ENCODE results near the gene IGDCC3. TPM values are rescaled to one million over a fixed set of nuclear protein-coding genes. Genes with fewer than 3 reads are reported as not detected.

The IGDCC3 gene
- total and polyA plus RNA-seq, 2 experiments from 2014 or later: not detected

- H3F3A ChIP-seq (ENCODE audit: insufficient read depth): no peaks in the 10 kb centered on the region
- DNase-seq: peak; percentile 85
- TF ChIP-seq EZH2 (IDR thresholded peaks at IDR 0.05; ENCODE audit: insufficient read depth, poor library complexity, severe bottlenecking) (no peak), EZH2phosphoT487 (IDR thresholded peaks at IDR 0.05; ENCODE audit: insufficient read depth, low read depth) (no peak)
- no peak overlapping the region for H2AFZ ChIP-seq
- H3K27me3 ChIP-seq (replicated peaks; ENCODE audit: insufficient read depth): peaks cover 17% of the 10 kb centered on the region
- H3K27ac ChIP-seq: no peak overlapping the region
- H3K9ac ChIP-seq: no peak overlapping the region
- H4K20me1 ChIP-seq (ENCODE audit: insufficient read depth): no peaks in the 10 kb centered on the region
- H3K9me3 ChIP-seq (ENCODE audit: low read depth): no peaks in the 10 kb centered on the region
- no peaks in the 10 kb centered on the region for H3K9me2 ChIP-seq (ENCODE audit: insufficient read depth)
- in situ Hi-C loops (cut with MboI): loop anchor here (5.0 kb wide), 1 partner anchor 73 kb away; no protein-coding TSS in a partner anchor
- H3K4me2 ChIP-seq (ENCODE audit: unreplicated experiment): no peak overlapping the region
- 33 to 35% methylated on average over 5 of the region's 5 CpGs for WGBS, 2 experiments (ENCODE audit: low coverage in 1 of 2, low lambda C conversion rate in 2 of 2, missing lambda C conversion rate in 2 of 2)
- no peaks in the 10 kb centered on the region for H3K79me2 ChIP-seq (ENCODE audit: insufficient read depth)
- H3K36me3 ChIP-seq (ENCODE audit: low read depth): no peaks in the 10 kb centered on the region
- no peak overlapping the region for H3K4me3 ChIP-seq
- no peaks in the 10 kb centered on the region for H3K4me1 ChIP-seq (ENCODE audit: insufficient read depth)
These were observed 58.9 kb downstream of the IGDCC3 start for GRCh38 chr15:65318870-65319356.

- Histone ChIP-seq H3K9me2 (ENCODE audit: insufficient read depth) (no peaks in the 10 kb centered on the region), H3K27me3 (replicated peaks; ENCODE audit: insufficient read depth) (peaks cover 23% of the 10 kb centered on the region), H3K4me3 (no peak overlapping the region), H2AFZ (no peak overlapping the region), H3K27ac (no peak overlapping the region), H3K4me1 (ENCODE audit: insufficient read depth) (no peaks in the 10 kb centered on the region), H3F3A (ENCODE audit: insufficient read depth) (no peaks in the 10 kb centered on the region), H3K79me2 (ENCODE audit: insufficient read depth) (no peaks in the 10 kb centered on the region), H4K20me1 (ENCODE audit: insufficient read depth) (no peaks in the 10 kb centered on the region), H3K9ac (no peak overlapping the region), H3K36me3 (ENCODE audit: low read depth) (no peaks in the 10 kb centered on the region), H3K4me2 (ENCODE audit: unreplicated experiment) (no peak overlapping the region), H3K9me3 (ENCODE audit: low read depth) (no peaks in the 10 kb centered on the region)
- TF ChIP-seq EZH2 (IDR thresholded peaks at IDR 0.05; ENCODE audit: insufficient read depth, poor library complexity, severe bottlenecking) (no peak), EZH2phosphoT487 (IDR thresholded peaks at IDR 0.05; ENCODE audit: insufficient read depth, low read depth) (no peak)
- WGBS, 2 experiments (ENCODE audit: low coverage in 1 of 2, low lambda C conversion rate in 2 of 2, missing lambda C conversion rate in 2 of 2): 75 to 78% methylated on average over 11 of the region's 11 CpGs
- in situ Hi-C loops (cut with MboI): no loop called here
- no peak for DNase-seq
These were observed 65.3 kb downstream of the IGDCC3 start for GRCh38 chr15:65312400-65312916.

GRCh38 chr15:65311760-65312159, 66.0 kb downstream of the IGDCC3 start:
- no peak for TF ChIP-seq EZH2 (IDR thresholded peaks at IDR 0.05; ENCODE audit: insufficient read depth, poor library complexity, severe bottlenecking)
- TF ChIP-seq EZH2phosphoT487 (IDR thresholded peaks at IDR 0.05; ENCODE audit: insufficient read depth, low read depth): no peak
- Histone ChIP-seq H3K9me2 (ENCODE audit: insufficient read depth) (no peaks in the 10 kb centered on the region), H2AFZ (no peak overlapping the region), H3K9me3 (ENCODE audit: low read depth) (no peaks in the 10 kb centered on the region), H3K36me3 (ENCODE audit: low read depth) (no peaks in the 10 kb centered on the region), H3F3A (ENCODE audit: insufficient read depth) (peaks cover 4% of the 10 kb centered on the region), H3K4me1 (ENCODE audit: insufficient read depth) (no peaks in the 10 kb centered on the region), H3K79me2 (ENCODE audit: insufficient read depth) (no peaks in the 10 kb centered on the region), H3K4me2 (ENCODE audit: unreplicated experiment) (no peak overlapping the region), H3K4me3 (no peak overlapping the region), H3K9ac (no peak overlapping the region), H3K27me3 (replicated peaks; ENCODE audit: insufficient read depth) (peaks cover 23% of the 10 kb centered on the region), H4K20me1 (ENCODE audit: insufficient read depth) (no peaks in the 10 kb centered on the region), H3K27ac (no peak overlapping the region)
- in situ Hi-C loops (cut with MboI): no loop called here
- DNase-seq: no peak
- WGBS, 2 experiments (ENCODE audit: low coverage in 1 of 2, low lambda C conversion rate in 2 of 2, missing lambda C conversion rate in 2 of 2): 6 to 17% methylated on average over 3 of the region's 3 CpGs

- Histone ChIP-seq H2AFZ (no peak overlapping the region), H3K4me2 (ENCODE audit: unreplicated experiment) (no peak overlapping the region), H3F3A (ENCODE audit: insufficient read depth) (peaks cover 16% of the 10 kb centered on the region), H3K36me3 (ENCODE audit: low read depth) (no peaks in the 10 kb centered on the region), H3K9ac (no peak overlapping the region), H4K20me1 (ENCODE audit: insufficient read depth) (no peaks in the 10 kb centered on the region), H3K4me1 (ENCODE audit: insufficient read depth) (no peaks in the 10 kb centered on the region), H3K27ac (no peak overlapping the region), H3K27me3 (replicated peaks; ENCODE audit: insufficient read depth) (peaks cover 13% of the 10 kb centered on the region), H3K9me2 (ENCODE audit: insufficient read depth) (no peaks in the 10 kb centered on the region), H3K4me3 (no peak overlapping the region), H3K9me3 (ENCODE audit: low read depth) (no peaks in the 10 kb centered on the region), H3K79me2 (ENCODE audit: insufficient read depth) (no peaks in the 10 kb centered on the region)
- peak; percentile 13 for DNase-seq
- TF ChIP-seq EZH2 (IDR thresholded peaks at IDR 0.05; ENCODE audit: insufficient read depth, poor library complexity, severe bottlenecking) (no peak), EZH2phosphoT487 (IDR thresholded peaks at IDR 0.05; ENCODE audit: insufficient read depth, low read depth) (no peak)
- in situ Hi-C loops (cut with MboI): no loop called here
- 80 to 83% methylated on average over 10 of the region's 10 CpGs for WGBS, 2 experiments (ENCODE audit: low coverage in 1 of 2, low lambda C conversion rate in 2 of 2, missing lambda C conversion rate in 2 of 2)
These were observed 67.2 kb downstream of the IGDCC3 start for GRCh38 chr15:65310431-65311137.
